NOMO-1 treated with dmso at 0.1 percent for 144 hours (cell line): ENCODE data around the gene SEZ6.
A peak's percentile ranks its signal among the peaks of the same experiment; 100 is the strongest.

Experiments used
- DNase-seq: peaks from one replicate; lab custom pipeline; 2025; ENCODE audit not compliant: unreplicated experiment; lab: John Stamatoyannopoulos, UW

The SEZ6 gene

DNA sequence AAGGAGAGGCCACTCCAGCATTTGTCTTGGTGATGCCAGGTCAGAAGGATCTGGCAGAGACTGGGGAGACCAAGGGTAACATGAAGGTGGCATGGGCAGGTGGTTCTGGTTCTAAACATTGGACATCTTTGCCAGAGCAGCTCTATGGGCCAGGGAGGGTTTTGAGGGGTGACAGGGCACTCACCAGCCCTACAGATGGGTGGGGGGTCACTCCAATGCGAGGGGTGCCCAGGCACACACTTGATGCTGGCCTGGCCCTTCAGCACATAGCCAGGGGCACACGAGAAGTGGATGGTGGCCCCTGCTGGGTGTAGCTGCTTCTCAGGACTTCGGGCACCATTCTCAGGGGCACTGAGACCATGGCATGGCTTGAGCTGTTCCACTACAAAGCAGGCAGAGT lies 49.0 kb downstream of the SEZ6 start:
- no peak for DNase-seq

- DNase-seq, result no peak
These were observed 49.7 kb downstream of the SEZ6 start for GRCh38 chr17:28956112-28956511.

DNA sequence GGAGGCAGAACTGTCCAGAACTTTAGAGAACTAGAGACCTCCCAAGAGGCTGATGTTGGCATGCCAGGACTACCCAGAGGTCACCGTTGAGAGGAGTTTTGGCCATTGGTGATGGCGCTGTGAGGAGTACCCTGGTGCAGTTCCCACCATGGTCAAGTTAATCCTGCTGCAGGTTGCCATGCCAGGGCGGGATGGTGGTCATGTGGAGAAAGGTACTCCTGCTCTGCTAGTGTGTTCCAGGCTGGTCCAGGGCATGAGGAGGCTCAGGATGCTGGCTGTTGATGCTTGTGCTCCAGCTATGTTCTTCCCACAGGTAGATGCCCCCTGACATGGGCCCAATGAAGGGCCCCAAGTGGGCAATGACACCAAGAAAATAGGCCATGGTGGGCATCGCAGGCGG lies 50.4 kb downstream of the SEZ6 start:
- no peak for DNase-seq

GRCh38 chr17:28954886-28955285 lies 50.9 kb downstream of the SEZ6 start:
- DNase-seq, result no peak

GRCh38 chr17:28953444-28954118 lies 52.3 kb downstream of the SEZ6 start:
- no peak for DNase-seq

- DNase-seq, result peak; percentile 99
These were observed 53.5 kb downstream of the SEZ6 start for GRCh38 chr17:28951991-28952975.

DNA sequence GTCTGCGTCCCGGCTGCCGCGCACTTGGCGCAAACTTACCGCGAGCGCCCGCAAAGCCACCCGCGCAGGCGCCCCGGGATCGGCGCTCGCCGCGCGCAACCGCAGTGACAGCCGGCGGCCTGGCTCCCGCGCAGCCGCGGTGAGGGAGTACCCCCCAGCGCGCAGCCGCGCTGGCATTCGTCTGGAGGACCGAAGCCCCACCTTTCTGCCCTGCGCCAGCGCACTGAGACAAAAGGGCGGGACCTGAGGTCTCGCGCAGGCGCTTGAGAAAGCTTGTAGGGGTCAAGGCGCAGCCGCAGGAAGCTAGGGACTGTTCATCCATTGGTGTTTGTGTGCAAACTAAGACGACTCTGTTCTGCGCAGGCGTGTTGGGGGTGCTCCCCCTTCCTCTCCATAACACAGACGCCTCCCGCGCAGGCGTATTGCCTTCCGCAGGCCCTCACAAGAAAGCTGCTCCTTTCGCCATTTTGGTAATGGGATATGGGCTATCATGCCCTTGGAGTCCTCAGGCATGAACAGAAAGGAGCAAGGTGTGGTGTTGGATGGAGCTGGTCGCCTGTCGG lies 54.3 kb downstream of the SEZ6 start, which contains the start of gene PHF12:
Gene PHF12, minus strand, starts transcription at position 91 of the 563 bp plus-strand sequence. CDS start 558 bp downstream, outside the sequence.
- peak; percentile 99 for DNase-seq

DNA sequence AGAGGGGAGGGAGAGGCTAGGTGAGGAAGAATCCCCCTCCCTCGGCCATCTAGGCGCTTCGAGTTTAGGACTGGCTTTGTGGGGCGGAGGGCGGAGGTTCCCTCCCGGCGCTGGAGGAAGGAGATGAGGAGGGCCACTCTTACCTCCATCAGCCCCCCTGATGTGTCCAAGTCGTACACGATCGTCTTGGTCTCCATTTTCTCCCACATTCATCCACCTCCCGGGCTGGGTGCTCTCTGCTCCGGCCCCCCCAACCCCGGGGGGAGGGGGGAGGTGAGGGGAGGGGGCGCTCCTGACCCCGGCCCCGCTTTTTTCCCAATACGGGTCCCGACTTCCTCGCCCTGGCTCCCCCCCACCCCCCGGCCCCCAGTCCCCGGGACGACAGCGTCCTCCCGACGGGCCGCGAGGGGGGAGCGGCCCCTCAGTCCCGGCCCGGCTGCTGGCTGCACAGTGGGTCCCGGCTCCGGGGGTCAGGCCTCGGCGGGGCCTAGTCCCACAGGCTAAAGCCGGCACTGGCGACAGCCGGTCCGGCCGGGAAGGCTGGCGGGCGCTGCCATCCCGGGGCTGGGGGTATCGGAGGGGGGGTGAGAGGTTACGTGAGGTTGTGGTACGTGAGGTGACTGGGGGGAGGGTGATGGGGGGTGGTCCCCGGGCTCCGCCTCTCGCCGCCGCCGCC lies 54.9 kb downstream of the SEZ6 start:
- no peak for DNase-seq

DNA sequence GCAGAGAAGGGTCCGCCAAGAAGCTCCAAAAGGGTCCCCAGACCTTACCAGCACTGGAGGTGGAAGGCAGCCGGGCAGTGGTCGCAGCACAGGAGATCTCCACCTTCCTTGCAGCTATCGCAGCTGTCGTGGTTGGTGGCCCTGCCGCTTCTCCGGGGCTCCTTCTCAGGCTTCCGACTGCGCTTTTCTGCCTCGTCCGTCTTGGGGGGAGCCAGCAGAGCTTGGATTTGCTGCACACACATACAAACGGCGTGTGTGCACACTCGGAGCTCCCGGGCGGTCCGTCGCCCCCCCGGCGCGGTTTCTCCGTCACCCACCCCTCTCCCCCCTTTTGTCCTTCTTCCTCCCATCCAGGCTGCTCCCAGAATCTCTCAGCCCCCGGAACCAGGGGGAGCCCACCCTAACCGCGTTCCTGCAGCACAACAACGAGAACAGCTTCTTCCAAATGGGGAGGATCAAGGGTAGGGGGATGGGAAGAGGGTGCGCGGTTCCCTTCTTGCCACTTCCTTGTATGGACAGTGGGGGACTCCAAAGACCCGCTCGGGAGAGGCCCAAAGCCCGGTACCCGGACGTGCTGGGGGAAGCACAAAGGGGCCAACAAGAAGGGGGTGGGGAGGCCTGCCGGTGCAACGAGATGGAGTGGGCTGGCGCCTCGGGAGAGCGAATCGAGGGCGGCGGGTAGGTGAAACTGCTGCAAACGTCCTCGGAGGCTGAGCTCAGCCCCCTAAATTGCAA lies 55.6 kb downstream of the SEZ6 start:
- peak; percentile 38 for DNase-seq

DNA sequence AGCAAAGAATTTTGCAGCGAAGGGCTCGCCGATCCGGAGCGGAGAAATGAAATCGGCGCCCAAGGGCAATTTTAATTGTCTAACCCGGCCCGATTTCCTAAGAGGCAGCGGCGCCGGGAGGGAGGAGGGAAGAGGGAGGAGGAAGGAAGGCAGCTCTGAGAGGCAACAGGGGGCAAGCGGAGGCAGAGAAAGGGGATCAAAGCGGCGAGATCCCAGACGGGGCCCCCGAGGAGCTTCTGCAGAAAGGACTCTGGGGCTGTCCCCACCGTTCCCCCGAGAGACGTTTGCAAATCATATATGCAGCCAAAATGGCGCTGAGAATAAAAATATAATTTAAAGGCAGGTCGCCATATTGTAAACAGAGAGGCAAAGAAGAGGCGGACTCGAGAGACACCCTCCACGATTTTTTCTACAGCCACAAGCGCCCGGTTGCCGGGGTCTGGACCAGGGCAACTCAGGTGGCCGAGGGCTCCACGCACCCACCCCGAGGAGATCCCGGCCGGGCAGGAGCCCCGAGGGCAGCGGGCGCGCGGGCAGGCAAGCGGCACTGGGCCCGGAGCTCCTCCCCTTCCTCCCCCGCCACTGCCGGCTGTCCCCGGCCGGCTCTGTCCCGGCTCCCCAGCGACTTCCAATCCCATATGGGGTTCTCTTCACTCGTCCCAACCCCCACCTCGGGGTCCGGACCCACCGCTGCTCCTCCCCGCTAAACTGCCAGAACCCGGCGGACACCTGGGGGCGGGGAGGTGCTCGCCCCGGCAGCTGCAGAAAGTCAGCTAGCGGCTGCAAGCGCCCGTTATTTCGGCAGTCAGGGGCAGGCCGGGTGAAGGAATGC lies 56.4 kb downstream of the SEZ6 start:
- peak; percentile 25 for DNase-seq

DNA sequence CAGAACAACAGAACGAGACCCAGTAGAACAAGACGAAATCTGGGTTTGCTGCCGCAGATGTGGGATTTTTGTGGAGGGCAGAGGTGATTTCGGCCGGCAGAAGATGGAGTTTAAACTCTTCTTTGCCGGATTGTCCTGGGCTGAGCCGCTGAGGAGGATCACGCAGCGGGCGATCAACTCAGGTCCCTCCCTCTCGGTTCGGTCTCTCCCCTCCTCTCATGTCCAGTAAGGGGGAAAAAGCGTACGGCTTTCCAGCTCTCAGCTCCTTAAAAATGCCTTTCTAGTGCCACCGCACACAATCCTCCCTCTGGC lies 57.0 kb downstream of the SEZ6 start:
- no peak for DNase-seq

- DNase-seq, result no peak
These were observed 57.5 kb downstream of the SEZ6 start for GRCh38 chr17:28948342-28948741.

- no peak for DNase-seq
These were observed 58.2 kb downstream of the SEZ6 start for GRCh38 chr17:28947639-28948038.

- no peak for DNase-seq
These were observed 59.6 kb downstream of the SEZ6 start for GRCh38 chr17:28946239-28946638.

DNA sequence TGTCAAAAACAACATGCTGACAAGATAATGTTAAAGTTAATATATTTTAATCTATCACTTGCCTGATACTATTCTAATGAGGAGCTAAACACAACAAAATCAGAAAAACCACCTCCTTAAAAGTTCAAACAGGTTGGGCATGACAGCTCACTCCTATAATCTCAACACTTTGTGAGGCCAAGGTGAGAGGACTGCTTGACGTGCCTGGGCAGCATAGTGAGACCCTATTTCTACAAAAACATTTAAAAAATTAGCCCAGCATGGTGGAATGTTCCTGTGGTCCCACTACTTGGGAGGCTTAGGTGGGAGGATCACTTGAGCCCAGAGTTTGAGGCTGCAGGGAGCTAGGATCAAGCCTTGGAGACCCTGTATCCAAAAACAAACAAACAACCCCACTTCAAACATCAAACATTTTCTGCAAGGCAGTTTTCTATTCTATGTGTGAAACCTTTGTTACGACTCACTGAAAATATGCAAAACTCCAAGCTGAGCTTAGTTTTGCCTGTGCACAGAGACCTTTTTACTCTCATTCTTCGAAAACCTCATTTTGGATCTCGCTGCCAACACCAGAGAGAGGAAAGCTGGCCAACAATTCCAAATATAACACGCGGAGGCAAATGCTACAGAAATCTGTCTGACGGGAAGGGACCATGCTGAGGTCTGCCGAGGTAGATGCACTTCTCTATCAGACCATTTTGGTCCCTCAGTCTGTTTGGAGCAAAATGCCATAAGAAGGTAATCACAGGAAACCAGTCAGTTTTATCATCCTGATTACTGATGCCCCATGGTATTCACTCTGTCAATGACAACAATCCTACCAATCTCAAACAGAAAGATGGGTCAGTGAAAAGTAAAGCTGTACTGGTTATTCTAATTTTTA lies 60.7 kb downstream of the SEZ6 start:
- DNase-seq, result no peak

DNA sequence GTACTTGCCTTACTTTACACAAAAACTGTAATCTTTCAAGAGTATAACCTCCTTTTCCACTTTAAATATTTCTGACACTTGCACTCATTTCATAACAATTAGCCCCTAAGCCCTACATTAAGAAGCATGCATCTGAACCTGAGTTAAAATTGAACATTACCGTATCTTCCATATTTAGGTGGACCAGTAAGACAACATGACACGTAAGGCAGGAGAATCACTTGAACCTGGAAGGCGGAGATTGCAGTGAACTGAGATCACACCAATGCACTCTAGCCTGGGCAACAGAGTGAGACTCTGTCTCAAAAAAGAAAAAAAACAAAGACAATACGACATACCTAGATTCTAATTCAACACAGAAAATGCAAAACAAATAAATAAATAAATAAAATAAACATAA lies 61.5 kb downstream of the SEZ6 start:
- no peak for DNase-seq

- no peak for DNase-seq
These were observed 62.9 kb downstream of the SEZ6 start for GRCh38 chr17:28942925-28943324.

- no peak for DNase-seq
These were observed 64.6 kb downstream of the SEZ6 start for GRCh38 chr17:28941251-28941650.

DNA sequence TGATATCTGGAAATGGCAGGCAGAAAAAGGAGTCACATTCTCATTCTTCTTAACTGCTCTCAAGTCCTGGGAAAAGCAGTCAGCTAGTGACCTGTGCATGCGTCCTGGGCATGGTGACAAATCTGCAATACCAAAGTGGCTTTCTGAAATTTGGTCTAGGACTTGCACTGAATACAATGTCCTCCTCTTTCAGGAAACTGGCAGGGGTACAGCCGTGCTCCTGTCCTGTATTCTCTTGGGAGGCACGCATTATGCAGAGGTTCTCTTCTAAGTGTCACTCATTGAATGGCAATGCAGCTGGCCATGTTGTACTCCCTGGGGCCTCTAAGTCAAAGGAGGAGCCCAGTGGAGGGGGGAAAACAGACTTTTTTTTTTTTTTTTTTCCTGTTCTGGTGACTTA lies 65.2 kb downstream of the SEZ6 start:
- DNase-seq, result no peak
